GM12872 (cell line): ENCODE measurements around the gene SIPA1L3.

Source experiments
- CTCF ChIP-seq: IDR thresholded peaks from 3 replicates; pipeline ENCODE4 v1.5.1; 2011; ENCODE audit warnings: low read depth, mild to moderate bottlenecking, low read length, moderate library complexity; ENCODE audit not compliant: insufficient read depth

Gene SIPA1L3

GRCh38 chr19:38208571-38208970 is 301.6 kb downstream of the SIPA1L3 start:
- TF ChIP-seq CTCF: no peak

GRCh38 chr19:38209152-38209551 is 302.1 kb downstream of the SIPA1L3 start:
- no peak for TF ChIP-seq CTCF

- TF ChIP-seq CTCF: no peak
Observed at GRCh38 chr19:38209671-38210457, 302.9 kb downstream of the SIPA1L3 start.

GRCh38 chr19:38210458-38210987 is 303.5 kb downstream of the SIPA1L3 start:
- TF ChIP-seq CTCF: no peak

GRCh38 chr19:38211151-38211591 is 304.2 kb downstream of the SIPA1L3 start:
- no peak for TF ChIP-seq CTCF

GRCh38 chr19:38211766-38212165 is 304.8 kb downstream of the SIPA1L3 start:
- TF ChIP-seq CTCF: no peak

- no peak for TF ChIP-seq CTCF
Observed at GRCh38 chr19:38213469-38213868, 306.5 kb downstream of the SIPA1L3 start.
